PC-9 (cell line): ENCODE measurements around the gene BTBD17. TPM values are rescaled to one million over a fixed set of nuclear protein-coding genes. Genes with fewer than 3 reads are reported as not detected.
A peak's percentile ranks its signal among the peaks of the same experiment; 100 is the strongest.

Experiments used
- Bru-seq: library from RNA; stranded (reverse); fragments of 400-500 nt; gene quantifications from one replicate; lab custom pipeline; 2021; lab: Mats Ljungman, UMichigan
- BruChase-seq, 2 experiments: library from RNA; stranded (reverse); fragments of 400-500 nt; gene quantifications; one replicate each; lab custom pipeline; 2021; lab: Mats Ljungman, UMichigan
- BruUV-seq: library from RNA; stranded (reverse); fragments of 400-500 nt; replicated peaks from 2 replicates; lab custom pipeline; 2021; lab: Mats Ljungman, UMichigan
- CTCF ChIA-PET: fragments of 300-600 bp; sonication (Branson Sonifier 250); formaldehyde crosslinking; loops from one replicate; lab custom pipeline; 2022; ENCODE audit warnings: antibody characterized with exemption; lab: Charles Lee
- POLR2A ChIA-PET: fragments of 300-600 bp; sonication (Branson Sonifier 250); formaldehyde crosslinking; loops from one replicate; lab custom pipeline; 2022; ENCODE audit warnings: antibody characterized with exemption; ENCODE audit not compliant: unreplicated experiment; lab: Charles Lee
- DNase-seq, 2 experiments: peaks; one replicate each; pipeline versions ENCODE4 v3.0.0 to v3.0.0-alpha.2; 2015 to 2022; ENCODE audit warnings: mixed read lengths in 1 of 2
- H2AFZ ChIP-seq: fragments of 200-600 bp; sonication (generic); 2 replicates; pipeline ENCODE4 v1.8.1; 2017; ENCODE audit warnings: antibody characterized with exemption
- H3F3A ChIP-seq: fragments of 200-600 bp; sonication (generic); 2 replicates; pipeline ENCODE4 v1.8.1; 2017; ENCODE audit warnings: antibody characterized with exemption, mild to moderate bottlenecking, low read depth; ENCODE audit not compliant: insufficient read depth
- H3K27ac ChIP-seq: fragments of 200-600 bp; sonication (generic); 2 replicates; pipeline ENCODE4 v1.6.1; 2016; ENCODE audit warnings: mixed run types
- H3K27me3 ChIP-seq: fragments of 200-600 bp; sonication (generic); 2 replicates; pipeline ENCODE4 v1.6.1; 2016; ENCODE audit warnings: low read depth, mixed run types; ENCODE audit not compliant: insufficient read depth
- H3K36me3 ChIP-seq: fragments of 200-600 bp; sonication (generic); 2 replicates; pipeline ENCODE4 v1.6.1; 2016; ENCODE audit warnings: low read depth, mixed run types
- H3K4me1 ChIP-seq: fragments of 200-600 bp; sonication (generic); replicated peaks from 2 replicates; pipeline ENCODE4 v1.6.1; 2016; ENCODE audit warnings: mixed run types; ENCODE audit not compliant: insufficient read depth
- H3K4me2 ChIP-seq: fragments of 200-600 bp; sonication (generic); 2 replicates; pipeline ENCODE4 v1.6.1; 2017; ENCODE audit warnings: mixed run types
- H3K4me3 ChIP-seq: fragments of 200-600 bp; sonication (generic); 2 replicates; pipeline ENCODE4 v1.6.1; 2016; ENCODE audit warnings: mixed run types
- H3K79me2 ChIP-seq: fragments of 200-600 bp; sonication (generic); 2 replicates; pipeline ENCODE4 v1.6.1; 2017; ENCODE audit warnings: low read depth, mixed run types
- H3K9me2 ChIP-seq: fragments of 200-600 bp; sonication (generic); 2 replicates; pipeline ENCODE4 v1.8.1; 2017; ENCODE audit warnings: mild to moderate bottlenecking; ENCODE audit not compliant: insufficient read depth
- H3K9me3 ChIP-seq: fragments of 200-600 bp; sonication (generic); 2 replicates; pipeline ENCODE4 v1.8.1; 2016; ENCODE audit warnings: low read depth; ENCODE audit not compliant: insufficient read depth
- H4K20me1 ChIP-seq: fragments of 200-600 bp; sonication (generic); 2 replicates; pipeline ENCODE4 v1.8.1; 2017; ENCODE audit not compliant: insufficient read depth
- CTCF ChIP-seq: fragments of 200-600 bp; sonication (generic); conservative IDR thresholded peaks from 2 replicates; pipeline ENCODE4 v1.6.1; 2017; ENCODE audit warnings: mixed run types, antibody characterized with exemption, mild to moderate bottlenecking, moderate library complexity
- EZH2 ChIP-seq: fragments of 200-600 bp; sonication (generic); IDR thresholded peaks from 2 replicates; pipeline ENCODE4 v1.8.0; 2017; ENCODE audit warnings: antibody characterized with exemption, low read depth
- intact Hi-C: fragments of 100-400 bp; cut with micrococcal nuclease; formaldehyde crosslinking; loops from one replicate; pipeline ENCODE4 v1.10.0; 2022; ENCODE audit not compliant: unreplicated experiment
- long read RNA-seq: library from polyadenylated mRNA; stranded (forward); transcript quantifications from one replicate; pipeline ENCODE4 v2.0.0, GENCODE V29; 2022
- total RNA-seq: library from RNA; stranded (reverse); gene quantifications from 2 replicates; pipeline ENCODE4 v1.2.3, GENCODE V29; 2021

BTBD17 gene
- not detected in 2 replicates for total RNA-seq
- not detected for Bru-seq, nascent RNA
- BruChase-seq, experiment 1, labeled RNA remaining after a 2-hour chase, result not detected
- not detected for BruChase-seq, experiment 2, labeled RNA remaining after a 6-hour chase
- long read RNA-seq, result 0 reads

- Histone ChIP-seq H3K27me3 (peaks cover 73% of the 10 kb centered on the region), H3K4me3 (no peak within 1 kb of the TSS), H3K36me3 (no peaks in the 10 kb centered on the region), H4K20me1 (no peaks in the 10 kb centered on the region), H2AFZ (no peak within 1 kb of the TSS), H3F3A (no peaks in the 10 kb centered on the region), H3K9me3 (no peaks in the 10 kb centered on the region), H3K79me2 (no peaks in the 10 kb centered on the region), H3K4me2 (no peak within 1 kb of the TSS), H3K9me2 (no peaks in the 10 kb centered on the region), H3K27ac (no peak within 1 kb of the TSS), H3K4me1 (no peaks in the 10 kb centered on the region)
- POLR2A ChIA-PET, result no interaction called here
- intact Hi-C loops, result loop anchor here (5.0 kb wide), 1 partner anchor 59 kb away; no protein-coding TSS in a partner anchor
- no TSS peak for BruUV-seq
- no peak for TF ChIP-seq EZH2
- peak; percentile 67 for TF ChIP-seq CTCF
- peak in 1 of 2 experiments; percentile 50 for DNase-seq
- CTCF ChIA-PET, result no interaction called here
Measured at GRCh38 chr17:74361230-74362068, at the start of gene BTBD17. TSS of gene BTBD17 (minus strand) at chr17:74361868. CDS start at chr17:74361819, 49 bp downstream.

GRCh38 chr17:74410001-74410443 is 48.4 kb upstream of the BTBD17 start:
- TF ChIP-seq EZH2 (no peak), CTCF (no peak)
- H3K36me3 ChIP-seq, result no peaks in the 10 kb centered on the region
- no peaks in the 10 kb centered on the region for H3K9me3 ChIP-seq
- H3K4me3 ChIP-seq, result no peak overlapping the region
- BruUV-seq, result no TSS peak
- no peaks in the 10 kb centered on the region for H4K20me1 ChIP-seq
- no peak overlapping the region for H3K4me2 ChIP-seq
- no peaks in the 10 kb centered on the region for H3F3A ChIP-seq
- no peak overlapping the region for H3K27ac ChIP-seq
- no peaks in the 10 kb centered on the region for H3K79me2 ChIP-seq
- no peak overlapping the region for H2AFZ ChIP-seq
- H3K27me3 ChIP-seq, result no peaks in the 10 kb centered on the region
- ChIA-PET POLR2A (no interaction called here), CTCF (no interaction called here)
- H3K4me1 ChIP-seq, result no peaks in the 10 kb centered on the region
- intact Hi-C loops, result no loop called here
- DNase-seq, result no peak
- no peaks in the 10 kb centered on the region for H3K9me2 ChIP-seq

- DNase-seq, result no peak
- H3K9me3 ChIP-seq, result no peaks in the 10 kb centered on the region
- no peak overlapping the region for H3K4me2 ChIP-seq
- H3K27ac ChIP-seq, result no peak overlapping the region
- no peak overlapping the region for H3K4me3 ChIP-seq
- TF ChIP-seq EZH2, result no peak
- TF ChIP-seq CTCF, result no peak
- no peaks in the 10 kb centered on the region for H3K27me3 ChIP-seq
- H3K79me2 ChIP-seq, result no peaks in the 10 kb centered on the region
- H3K36me3 ChIP-seq, result no peaks in the 10 kb centered on the region
- no peak overlapping the region for H2AFZ ChIP-seq
- intact Hi-C loops, result loop anchor here (1.0 kb wide), 1 partner anchor 48 kb away; no protein-coding TSS in a partner anchor
- no peaks in the 10 kb centered on the region for H3F3A ChIP-seq
- no peaks in the 10 kb centered on the region for H3K9me2 ChIP-seq
- POLR2A ChIA-PET, result no interaction called here
- no TSS peak for BruUV-seq
- CTCF ChIA-PET, result interaction anchor here (0.6 kb wide), 1 partner anchor 125 kb away, joined by 3 read pairs; no protein-coding TSS in a partner anchor
- H4K20me1 ChIP-seq, result no peaks in the 10 kb centered on the region
- H3K4me1 ChIP-seq, result no peaks in the 10 kb centered on the region
Measured at GRCh38 chr17:74408815-74409214, 47.1 kb upstream of the BTBD17 start.
